ENCODE measurements around the gene PSMB8. TPM values are rescaled to one million over a fixed set of nuclear protein-coding genes. Genes with fewer than 3 reads are reported as not detected.

The PSMB8 gene
- total RNA-seq, 1 experiment from 2014 or later: 13.8 TPM

- ATAC-seq (no peak), DNase-seq (ENCODE audit: low spot score) (no peak)
- H3K4me1 Mint-ChIP-seq: peaks cover 20% of the 10 kb centered on the region
- no peaks in the 10 kb centered on the region for H3K36me3 Mint-ChIP-seq
- no peaks in the 10 kb centered on the region for H3K9me3 Mint-ChIP-seq
- H3K4me3 Mint-ChIP-seq: no peak overlapping the region
- TF ChIP-seq ZNF512 (CRISPR knock-in tag; IDR thresholded peaks at IDR 0.05; ENCODE audit: borderline replicate concordance) (no peak), CREM (CRISPR knock-in tag; IDR thresholded peaks at IDR 0.05) (no peak), NFE2L1 (CRISPR knock-in tag; IDR thresholded peaks at IDR 0.05) (no peak), TCF7 (CRISPR knock-in tag; IDR thresholded peaks at IDR 0.05; ENCODE audit: low read depth) (no peak), MAX (CRISPR knock-in tag; IDR thresholded peaks at IDR 0.05) (no peak), PREB (CRISPR knock-in tag; IDR thresholded peaks at IDR 0.05; ENCODE audit: borderline replicate concordance) (no peak), JUN (CRISPR knock-in tag; IDR thresholded peaks at IDR 0.05) (no peak), GTF2I (CRISPR knock-in tag; conservative IDR thresholded peaks at IDR 0.05) (no peak), ATF3 (CRISPR knock-in tag; conservative IDR thresholded peaks at IDR 0.05) (no peak), FOXK1 (CRISPR knock-in tag; IDR thresholded peaks at IDR 0.05) (no peak), JAZF1 (CRISPR knock-in tag; IDR thresholded peaks at IDR 0.05) (no peak), FOXP1 (CRISPR knock-in tag; IDR thresholded peaks at IDR 0.05; ENCODE audit: borderline replicate concordance) (no peak)
- TF ChIP-seq, protein P1, sequence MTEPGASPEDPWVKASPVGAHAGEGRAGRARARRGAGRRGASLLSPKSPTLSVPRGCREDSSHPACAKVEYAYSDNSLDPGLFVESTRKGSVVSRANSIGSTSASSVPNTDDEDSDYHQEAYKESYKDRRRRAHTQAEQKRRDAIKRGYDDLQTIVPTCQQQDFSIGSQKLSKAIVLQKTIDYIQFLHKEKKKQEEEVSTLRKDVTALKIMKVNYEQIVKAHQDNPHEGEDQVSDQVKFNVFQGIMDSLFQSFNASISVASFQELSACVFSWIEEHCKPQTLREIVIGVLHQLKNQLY (CRISPR knock-in tag; IDR thresholded peaks at IDR 0.05): no peak
- TF ChIP-seq, protein P2, sequence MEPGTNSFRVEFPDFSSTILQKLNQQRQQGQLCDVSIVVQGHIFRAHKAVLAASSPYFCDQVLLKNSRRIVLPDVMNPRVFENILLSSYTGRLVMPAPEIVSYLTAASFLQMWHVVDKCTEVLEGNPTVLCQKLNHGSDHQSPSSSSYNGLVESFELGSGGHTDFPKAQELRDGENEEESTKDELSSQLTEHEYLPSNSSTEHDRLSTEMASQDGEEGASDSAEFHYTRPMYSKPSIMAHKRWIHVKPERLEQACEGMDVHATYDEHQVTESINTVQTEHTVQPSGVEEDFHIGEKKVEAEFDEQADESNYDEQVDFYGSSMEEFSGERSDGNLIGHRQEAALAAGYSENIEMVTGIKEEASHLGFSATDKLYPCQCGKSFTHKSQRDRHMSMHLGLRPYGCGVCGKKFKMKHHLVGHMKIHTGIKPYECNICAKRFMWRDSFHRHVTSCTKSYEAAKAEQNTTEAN (CRISPR knock-in tag; IDR thresholded peaks at IDR 0.05): no peak
- TF ChIP-seq, protein P3, sequence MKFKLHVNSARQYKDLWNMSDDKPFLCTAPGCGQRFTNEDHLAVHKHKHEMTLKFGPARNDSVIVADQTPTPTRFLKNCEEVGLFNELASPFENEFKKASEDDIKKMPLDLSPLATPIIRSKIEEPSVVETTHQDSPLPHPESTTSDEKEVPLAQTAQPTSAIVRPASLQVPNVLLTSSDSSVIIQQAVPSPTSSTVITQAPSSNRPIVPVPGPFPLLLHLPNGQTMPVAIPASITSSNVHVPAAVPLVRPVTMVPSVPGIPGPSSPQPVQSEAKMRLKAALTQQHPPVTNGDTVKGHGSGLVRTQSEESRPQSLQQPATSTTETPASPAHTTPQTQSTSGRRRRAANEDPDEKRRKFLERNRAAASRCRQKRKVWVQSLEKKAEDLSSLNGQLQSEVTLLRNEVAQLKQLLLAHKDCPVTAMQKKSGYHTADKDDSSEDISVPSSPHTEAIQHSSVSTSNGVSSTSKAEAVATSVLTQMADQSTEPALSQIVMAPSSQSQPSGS (CRISPR knock-in tag; IDR thresholded peaks at IDR 0.05; ENCODE audit: borderline replicate concordance, low read depth): no peak
- TF ChIP-seq, protein P4, sequence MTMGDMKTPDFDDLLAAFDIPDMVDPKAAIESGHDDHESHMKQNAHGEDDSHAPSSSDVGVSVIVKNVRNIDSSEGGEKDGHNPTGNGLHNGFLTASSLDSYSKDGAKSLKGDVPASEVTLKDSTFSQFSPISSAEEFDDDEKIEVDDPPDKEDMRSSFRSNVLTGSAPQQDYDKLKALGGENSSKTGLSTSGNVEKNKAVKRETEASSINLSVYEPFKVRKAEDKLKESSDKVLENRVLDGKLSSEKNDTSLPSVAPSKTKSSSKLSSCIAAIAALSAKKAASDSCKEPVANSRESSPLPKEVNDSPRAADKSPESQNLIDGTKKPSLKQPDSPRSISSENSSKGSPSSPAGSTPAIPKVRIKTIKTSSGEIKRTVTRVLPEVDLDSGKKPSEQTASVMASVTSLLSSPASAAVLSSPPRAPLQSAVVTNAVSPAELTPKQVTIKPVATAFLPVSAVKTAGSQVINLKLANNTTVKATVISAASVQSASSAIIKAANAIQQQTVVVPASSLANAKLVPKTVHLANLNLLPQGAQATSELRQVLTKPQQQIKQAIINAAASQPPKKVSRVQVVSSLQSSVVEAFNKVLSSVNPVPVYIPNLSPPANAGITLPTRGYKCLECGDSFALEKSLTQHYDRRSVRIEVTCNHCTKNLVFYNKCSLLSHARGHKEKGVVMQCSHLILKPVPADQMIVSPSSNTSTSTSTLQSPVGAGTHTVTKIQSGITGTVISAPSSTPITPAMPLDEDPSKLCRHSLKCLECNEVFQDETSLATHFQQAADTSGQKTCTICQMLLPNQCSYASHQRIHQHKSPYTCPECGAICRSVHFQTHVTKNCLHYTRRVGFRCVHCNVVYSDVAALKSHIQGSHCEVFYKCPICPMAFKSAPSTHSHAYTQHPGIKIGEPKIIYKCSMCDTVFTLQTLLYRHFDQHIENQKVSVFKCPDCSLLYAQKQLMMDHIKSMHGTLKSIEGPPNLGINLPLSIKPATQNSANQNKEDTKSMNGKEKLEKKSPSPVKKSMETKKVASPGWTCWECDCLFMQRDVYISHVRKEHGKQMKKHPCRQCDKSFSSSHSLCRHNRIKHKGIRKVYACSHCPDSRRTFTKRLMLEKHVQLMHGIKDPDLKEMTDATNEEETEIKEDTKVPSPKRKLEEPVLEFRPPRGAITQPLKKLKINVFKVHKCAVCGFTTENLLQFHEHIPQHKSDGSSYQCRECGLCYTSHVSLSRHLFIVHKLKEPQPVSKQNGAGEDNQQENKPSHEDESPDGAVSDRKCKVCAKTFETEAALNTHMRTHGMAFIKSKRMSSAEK (CRISPR knock-in tag; IDR thresholded peaks at IDR 0.05; ENCODE audit: borderline replicate concordance): no peak
- TF ChIP-seq, protein P5, sequence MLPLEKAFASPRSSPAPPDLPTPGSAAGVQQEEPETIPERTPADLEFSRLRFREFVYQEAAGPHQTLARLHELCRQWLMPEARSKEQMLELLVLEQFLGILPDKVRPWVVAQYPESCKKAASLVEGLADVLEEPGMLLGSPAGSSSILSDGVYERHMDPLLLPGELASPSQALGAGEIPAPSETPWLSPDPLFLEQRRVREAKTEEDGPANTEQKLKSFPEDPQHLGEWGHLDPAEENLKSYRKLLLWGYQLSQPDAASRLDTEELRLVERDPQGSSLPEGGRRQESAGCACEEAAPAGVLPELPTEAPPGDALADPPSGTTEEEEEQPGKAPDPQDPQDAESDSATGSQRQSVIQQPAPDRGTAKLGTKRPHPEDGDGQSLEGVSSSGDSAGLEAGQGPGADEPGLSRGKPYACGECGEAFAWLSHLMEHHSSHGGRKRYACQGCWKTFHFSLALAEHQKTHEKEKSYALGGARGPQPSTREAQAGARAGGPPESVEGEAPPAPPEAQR (CRISPR knock-in tag; IDR thresholded peaks at IDR 0.05): no peak
- CTCF ChIA-PET: interaction anchor here (0.5 to 9.4 kb wide), 9 partner anchors 11 to 109 kb away, joined by 3 to 291 read pairs (median 3); partner anchors contain the start of genes HLA-DMA and TAP2
- POLR2A ChIA-PET: interaction anchor here (0.7 kb wide), 1 partner anchor 960 kb away, joined by 3 read pairs; the partner anchor contains the start of gene EHMT2
- no peak overlapping the region for H3K27ac Mint-ChIP-seq
- peaks cover 67% of the 10 kb centered on the region for H3K27me3 Mint-ChIP-seq (ENCODE audit: low read depth)
Observed at GRCh38 chr6:32857156-32857891, 13.5 kb upstream of the PSMB8 start.
